K562 (cell line): Measurements from ENCODE around the gene RELCH.

Experiments used
- CTCF ChIP-seq, 3 experiments: IDR thresholded peaks in 2 of 3; conservative IDR thresholded peaks in 1 of 3; 2 replicates each; pipeline ENCODE4 v1.5.1; 2011 to 2012; ENCODE audit warnings: low read length in 3 of 3, mild to moderate bottlenecking in 3 of 3, control low read depth in 2 of 3, improper control_type of control experiment in 1 of 3, inconsistent platforms in 1 of 3, low read depth in 1 of 3, mixed read lengths in 1 of 3, moderate library complexity in 1 of 3; ENCODE audit not compliant: insufficient read depth in 2 of 3
- EP300 ChIP-seq: IDR thresholded peaks from 2 replicates; pipeline ENCODE4 v1.6.1; 2012; ENCODE audit warnings: low read length, improper control_type of control experiment
- POLR2A ChIP-seq: fragments of 450-650 bp; conservative IDR thresholded peaks from 2 replicates; pipeline ENCODE4 v1.6.1; 2016
- USF1 ChIP-seq: sonication (generic); formaldehyde crosslinking; IDR thresholded peaks from 2 replicates; pipeline ENCODE4 v1.9.0; 2022; ENCODE audit warnings: mild to moderate bottlenecking, missing genetic modification reagents

GRCh38 chr18:62262061-62262460, 75.0 kb downstream of the RELCH start:
- TF ChIP-seq POLR2A (no peak), USF1 (CRISPR knock-in tag) (no peak), EP300 (no peak), CTCF (IDR thresholded peaks at IDR 0.05 in 2 of 3, conservative IDR thresholded peaks at IDR 0.05 in 1 of 3; ENCODE audit: insufficient read depth in 2 of 3, low read depth in 1 of 3, low read length in 3 of 3) (no peak)
